Sigmoid colon (tissue), 4 donors: ENCODE data around the gene NUP214.

Experiments used
- EP300 ChIP-seq, 4 donors: sonication (generic); formaldehyde crosslinking; IDR thresholded peaks; one replicate each; pipeline ENCODE4 v1.6.1; 2017; ENCODE audit warnings: antibody characterized with exemption in 4 of 4
- POLR2A ChIP-seq, 2 donors: fragments of 450-650 bp; IDR thresholded peaks; one replicate each; pipeline ENCODE4 v1.6.1; 2016; ENCODE audit warnings: antibody characterized with exemption in 2 of 2, mild to moderate bottlenecking in 2 of 2, moderate library complexity in 2 of 2
- POLR2AphosphoS5 ChIP-seq, 4 donors: sonication (generic); formaldehyde crosslinking; IDR thresholded peaks; one replicate each; pipeline ENCODE4 v1.6.1; 2017; ENCODE audit warnings: antibody characterized with exemption in 4 of 4
- TF ChIP-seq, protein P1 (sequence below), 4 experiments: fragments of 450-650 bp in 3 of 4; fragments of 200-600 bp in 1 of 4; IDR thresholded peaks; one replicate each; pipeline ENCODE4 v1.5.1; 2016 to 2019; ENCODE audit warnings: antibody characterized with exemption in 4 of 4, mild to moderate bottlenecking in 3 of 4, moderate library complexity in 2 of 4

- TF ChIP-seq, protein P1, sequence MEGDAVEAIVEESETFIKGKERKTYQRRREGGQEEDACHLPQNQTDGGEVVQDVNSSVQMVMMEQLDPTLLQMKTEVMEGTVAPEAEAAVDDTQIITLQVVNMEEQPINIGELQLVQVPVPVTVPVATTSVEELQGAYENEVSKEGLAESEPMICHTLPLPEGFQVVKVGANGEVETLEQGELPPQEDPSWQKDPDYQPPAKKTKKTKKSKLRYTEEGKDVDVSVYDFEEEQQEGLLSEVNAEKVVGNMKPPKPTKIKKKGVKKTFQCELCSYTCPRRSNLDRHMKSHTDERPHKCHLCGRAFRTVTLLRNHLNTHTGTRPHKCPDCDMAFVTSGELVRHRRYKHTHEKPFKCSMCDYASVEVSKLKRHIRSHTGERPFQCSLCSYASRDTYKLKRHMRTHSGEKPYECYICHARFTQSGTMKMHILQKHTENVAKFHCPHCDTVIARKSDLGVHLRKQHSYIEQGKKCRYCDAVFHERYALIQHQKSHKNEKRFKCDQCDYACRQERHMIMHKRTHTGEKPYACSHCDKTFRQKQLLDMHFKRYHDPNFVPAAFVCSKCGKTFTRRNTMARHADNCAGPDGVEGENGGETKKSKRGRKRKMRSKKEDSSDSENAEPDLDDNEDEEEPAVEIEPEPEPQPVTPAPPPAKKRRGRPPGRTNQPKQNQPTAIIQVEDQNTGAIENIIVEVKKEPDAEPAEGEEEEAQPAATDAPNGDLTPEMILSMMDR (IDR thresholded peaks at IDR 0.05) = no peak
- TF ChIP-seq POLR2AphosphoS5 (IDR thresholded peaks at IDR 0.05) = no peak
- no peak for TF ChIP-seq POLR2A (IDR thresholded peaks at IDR 0.05)
- TF ChIP-seq EP300 (IDR thresholded peaks at IDR 0.05) = no peak
These were observed 30.8 kb upstream of the NUP214 start for GRCh38 chr9:131094622-131095021.
